ENCODE measurements around the gene SSC5D.

The SSC5D gene

GRCh38 chr19:55539090-55539984 is 51.1 kb downstream of the SSC5D start:
- no peak for DNase-seq

- no peak for DNase-seq
Measured at GRCh38 chr19:55540619-55541018, 52.4 kb downstream of the SSC5D start.

GRCh38 chr19:55541091-55541490 is 52.9 kb downstream of the SSC5D start:
- no peak for DNase-seq

GRCh38 chr19:55542292-55542855 is 54.1 kb downstream of the SSC5D start:
- no peak for DNase-seq

GRCh38 chr19:55543567-55543966 is 55.3 kb downstream of the SSC5D start:
- no peak for DNase-seq

GRCh38 chr19:55544014-55544413 is 55.8 kb downstream of the SSC5D start:
- DNase-seq, result no peak

- no peak for DNase-seq
Measured at GRCh38 chr19:55544776-55545439, 56.7 kb downstream of the SSC5D start.

- DNase-seq, result no peak
Measured at GRCh38 chr19:55545443-55545842, 57.2 kb downstream of the SSC5D start, which contains the start of gene SBK3. TSS of gene SBK3 (minus strand) at chr19:55545543. CDS start at chr19:55545543, 0 bp downstream.

GRCh38 chr19:55546011-55546410 is 57.8 kb downstream of the SSC5D start:
- no peak for DNase-seq

- peak; percentile 52 for DNase-seq
Measured at GRCh38 chr19:55546822-55547614, 58.8 kb downstream of the SSC5D start.

- DNase-seq, result peak; percentile 88
Measured at GRCh38 chr19:55549500-55550320, 61.5 kb downstream of the SSC5D start.

- DNase-seq, result peak; percentile 30
Measured at GRCh38 chr19:55550321-55550650, 62.0 kb downstream of the SSC5D start.

- DNase-seq, result no peak
Measured at GRCh38 chr19:55552206-55552605, 64.0 kb downstream of the SSC5D start.

- DNase-seq, result peak; percentile 88
Measured at GRCh38 chr19:55552620-55553019, 64.4 kb downstream of the SSC5D start.

- DNase-seq, result no peak
Measured at GRCh38 chr19:55553217-55554182, 65.3 kb downstream of the SSC5D start.

- no peak for DNase-seq
Measured at GRCh38 chr19:55554302-55554701, 66.1 kb downstream of the SSC5D start.

- DNase-seq, result no peak
Measured at GRCh38 chr19:55554741-55555152, 66.5 kb downstream of the SSC5D start.

GRCh38 chr19:55559684-55560083 is 71.4 kb downstream of the SSC5D start:
- DNase-seq, result no peak

- DNase-seq, result no peak
Measured at GRCh38 chr19:55563261-55563690, 75.0 kb downstream of the SSC5D start.

- no peak for DNase-seq
Measured at GRCh38 chr19:55566823-55567222, 78.6 kb downstream of the SSC5D start.
